ENCODE data around the gene CAGE1.
"Not testable (repeated sequence)": the region's sequence is repeated elsewhere in the genome, so short reads cannot be mapped to it uniquely, and the experiment has no call there.

DNA sequence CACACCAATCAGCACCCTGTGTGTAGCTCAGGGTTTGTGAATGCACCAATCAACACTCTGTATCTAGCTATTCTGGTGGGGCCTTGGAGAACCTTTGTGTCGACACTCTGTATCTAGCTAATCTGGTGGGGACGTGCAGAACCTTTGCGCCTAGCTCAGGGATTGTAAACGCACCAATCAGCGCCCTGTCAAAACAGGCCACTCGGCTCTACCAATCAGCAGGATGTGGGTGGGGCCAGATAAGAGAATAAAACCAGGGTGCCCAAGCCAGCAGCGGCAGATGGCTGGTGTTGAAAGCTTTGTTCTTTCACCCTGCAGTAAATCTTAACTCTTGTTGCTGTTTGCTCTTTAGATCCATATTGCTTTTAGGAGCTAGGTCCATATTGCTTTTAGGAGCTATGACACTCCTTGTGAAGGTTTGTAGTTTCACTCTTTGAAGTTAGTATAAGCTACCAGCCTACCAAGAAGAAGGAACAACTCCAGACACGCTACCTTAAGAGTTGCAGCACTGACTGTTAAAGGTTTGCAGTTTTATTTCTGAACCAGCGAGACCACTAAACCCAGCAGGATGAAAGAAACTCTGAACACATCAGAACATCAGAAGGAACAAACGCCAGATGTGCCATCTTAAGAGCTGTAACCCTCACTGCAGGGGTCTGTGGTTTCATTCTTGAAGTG, 44.6 kb downstream of the CAGE1 start:
- TF ChIP-seq, protein P1, sequence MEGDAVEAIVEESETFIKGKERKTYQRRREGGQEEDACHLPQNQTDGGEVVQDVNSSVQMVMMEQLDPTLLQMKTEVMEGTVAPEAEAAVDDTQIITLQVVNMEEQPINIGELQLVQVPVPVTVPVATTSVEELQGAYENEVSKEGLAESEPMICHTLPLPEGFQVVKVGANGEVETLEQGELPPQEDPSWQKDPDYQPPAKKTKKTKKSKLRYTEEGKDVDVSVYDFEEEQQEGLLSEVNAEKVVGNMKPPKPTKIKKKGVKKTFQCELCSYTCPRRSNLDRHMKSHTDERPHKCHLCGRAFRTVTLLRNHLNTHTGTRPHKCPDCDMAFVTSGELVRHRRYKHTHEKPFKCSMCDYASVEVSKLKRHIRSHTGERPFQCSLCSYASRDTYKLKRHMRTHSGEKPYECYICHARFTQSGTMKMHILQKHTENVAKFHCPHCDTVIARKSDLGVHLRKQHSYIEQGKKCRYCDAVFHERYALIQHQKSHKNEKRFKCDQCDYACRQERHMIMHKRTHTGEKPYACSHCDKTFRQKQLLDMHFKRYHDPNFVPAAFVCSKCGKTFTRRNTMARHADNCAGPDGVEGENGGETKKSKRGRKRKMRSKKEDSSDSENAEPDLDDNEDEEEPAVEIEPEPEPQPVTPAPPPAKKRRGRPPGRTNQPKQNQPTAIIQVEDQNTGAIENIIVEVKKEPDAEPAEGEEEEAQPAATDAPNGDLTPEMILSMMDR (IDR thresholded peaks at IDR 0.05) = not testable (repeated sequence)
- TF ChIP-seq POLR2A, EP300 (IDR thresholded peaks at IDR 0.05): not testable (repeated sequence)

All from tibial nerve (tissue), 4 donors.